ENCODE measurements around the gene LHPP.

GRCh38 chr10:124614003-124614659 lies 152.5 kb downstream of the LHPP start:
- TF ChIP-seq CTCF (IDR thresholded peaks at IDR 0.05 in 8 of 11, conservative IDR thresholded peaks at IDR 0.05 in 3 of 11) (no peak), POLR2A (IDR thresholded peaks at IDR 0.05) (no peak)

Data from spleen (tissue), 7 donors.